Astrocyte of the cerebellum (primary cell): Measurements from ENCODE around the gene PDE6H.
A peak's percentile ranks its signal among the peaks of the same experiment; 100 is the strongest.

Source experiments
- DNase-seq: peaks from one replicate; pipeline ENCODE4 v3.0.0-alpha.2; 2011; ENCODE audit warnings: low read depth
- H3K4me3 ChIP-seq: 2 replicates; pipeline ENCODE4 v1.5.1; 2011; ENCODE audit warnings: mild to moderate bottlenecking, low read depth, low read length, moderate library complexity
- CTCF ChIP-seq: IDR thresholded peaks from 2 replicates; pipeline ENCODE4 v1.5.1; 2012; ENCODE audit warnings: low read length, low read depth, moderate library complexity, mild to moderate bottlenecking; ENCODE audit errors: missing control alignments
- in situ Hi-C: cut with HindIII; loops from 2 replicates; pipeline ENCODE4 v1.10.0; 2017; ENCODE audit warnings: low sequenced_read_pairs

PDE6H gene

DNA sequence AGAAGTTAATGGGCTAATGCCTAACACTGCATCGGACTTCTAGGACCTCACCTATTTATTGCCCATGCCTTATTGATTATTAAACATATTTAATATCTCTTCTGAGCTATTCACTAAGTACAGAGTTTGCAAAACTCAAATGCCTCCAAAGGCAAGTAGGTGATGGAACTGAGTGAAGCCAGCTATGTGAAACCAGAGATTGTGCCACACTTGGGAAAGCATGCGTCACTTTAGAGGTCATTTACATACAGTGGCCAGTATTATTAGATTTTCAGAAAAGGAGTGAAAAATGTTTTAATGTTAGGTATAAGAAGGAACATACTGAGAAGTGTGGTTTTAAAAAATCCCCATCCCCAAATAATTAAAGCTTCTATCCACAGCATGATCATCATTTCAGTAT lies 27.7 kb downstream of the PDE6H start:
- no peak for TF ChIP-seq CTCF
- no peak overlapping the region for H3K4me3 ChIP-seq
- in situ Hi-C loops = no loop called here
- DNase-seq = no peak

GRCh38 chr12:15001733-15002382 lies 29.0 kb downstream of the PDE6H start:
- no peak for TF ChIP-seq CTCF
- no peak for DNase-seq
- no peak overlapping the region for H3K4me3 ChIP-seq
- in situ Hi-C loops = no loop called here

GRCh38 chr12:15004421-15004820 lies 31.6 kb downstream of the PDE6H start:
- no peak for TF ChIP-seq CTCF
- no peak for DNase-seq
- no peak overlapping the region for H3K4me3 ChIP-seq
- in situ Hi-C loops = no loop called here

DNA sequence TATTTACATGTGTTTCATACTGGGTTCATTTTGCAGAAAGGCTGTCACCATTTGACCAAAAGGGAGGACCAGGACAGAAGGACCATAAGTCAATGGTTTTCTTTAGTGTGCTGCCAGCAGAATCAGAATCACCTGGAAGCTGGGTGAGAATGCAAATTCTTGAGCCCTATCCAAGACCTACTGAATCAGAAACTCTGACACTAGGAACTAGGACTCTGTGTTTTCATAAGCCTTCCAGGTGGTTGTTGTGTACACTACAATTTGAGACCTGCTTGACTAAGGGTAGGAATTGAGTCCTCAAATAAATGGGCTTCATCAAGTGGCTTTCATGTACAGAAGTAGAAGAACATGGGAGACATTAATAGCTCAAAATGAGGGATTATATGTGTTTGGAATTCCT lies 32.2 kb downstream of the PDE6H start:
- no peak overlapping the region for H3K4me3 ChIP-seq
- no peak for DNase-seq
- in situ Hi-C loops = no loop called here
- TF ChIP-seq CTCF = no peak

DNA sequence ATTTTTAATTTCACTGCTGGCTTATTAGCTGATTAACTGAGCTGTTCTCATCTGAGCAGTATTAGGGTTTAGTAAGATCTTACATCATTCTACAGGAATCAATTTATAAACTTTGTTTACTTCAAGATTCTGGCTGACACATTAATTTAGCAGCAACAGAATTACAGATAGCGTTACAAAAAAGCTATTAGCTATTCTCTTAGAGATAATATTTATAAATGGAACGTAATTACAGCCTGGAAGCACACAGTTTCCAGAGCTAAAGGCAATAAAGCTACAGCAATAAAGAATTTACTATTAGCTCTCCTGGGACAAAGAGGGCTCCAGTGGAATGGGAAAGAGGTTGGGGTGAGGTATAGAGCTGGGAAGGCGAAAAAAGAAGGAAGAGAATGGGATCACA lies 34.7 kb downstream of the PDE6H start:
- TF ChIP-seq CTCF = no peak
- no peak overlapping the region for H3K4me3 ChIP-seq
- in situ Hi-C loops = no loop called here
- no peak for DNase-seq

GRCh38 chr12:15011162-15011561 lies 38.3 kb downstream of the PDE6H start:
- H3K4me3 ChIP-seq = no peak overlapping the region
- in situ Hi-C loops = no loop called here
- TF ChIP-seq CTCF = peak; percentile 3
- DNase-seq = no peak
